Common myeloid progenitor, CD34-positive (primary cell): Measurements from ENCODE around the gene EDC3.

Experiments used
- CTCF ChIA-PET: fragments of 350-600 bp; sonication (Branson Sonifier 250); formaldehyde crosslinking; loops from one replicate; lab custom pipeline; 2021; ENCODE audit warnings: antibody characterized with exemption; lab: Charles Lee
- POLR2A ChIA-PET: fragments of 350-600 bp; sonication (Branson Sonifier 250); formaldehyde crosslinking; loops from one replicate; lab custom pipeline; 2021; ENCODE audit warnings: antibody characterized with exemption; lab: Charles Lee
- DNase-seq, 3 donors: peaks; one replicate each; pipeline versions ENCODE4 v3.0.0 to v3.0.0-alpha.2; 2013
- H3K27ac ChIP-seq, 2 experiments: 1 replicate in 1 of 2; 2 replicates in 1 of 2; pipeline ENCODE4 v1.7.0; 2013; ENCODE audit warnings: inconsistent platforms in 2 of 2, low read length in 2 of 2, mild to moderate bottlenecking in 2 of 2, low read depth in 1 of 2, moderate library complexity in 1 of 2; ENCODE audit not compliant: severe bottlenecking in 2 of 2, insufficient read depth in 1 of 2, poor library complexity in 1 of 2
- H3K27me3 ChIP-seq, 5 experiments: replicated peaks in 2 of 5; 1 replicate in 3 of 5; 2 replicates in 2 of 5; pipeline versions ENCODE4 v1.6.1 to v1.7.0; 2013; ENCODE audit warnings: low read length in 4 of 5, mild to moderate bottlenecking in 2 of 5, moderate library complexity in 2 of 5, inconsistent platforms in 1 of 5; ENCODE audit not compliant: insufficient read depth in 5 of 5, control insufficient read depth in 4 of 5
- H3K36me3 ChIP-seq, 4 experiments: 1 replicate in 2 of 4; 2 replicates in 2 of 4; pipeline versions ENCODE4 v1.6.1 to v1.7.0; 2013; ENCODE audit warnings: low read length in 3 of 4, control low read depth in 1 of 4, mild to moderate bottlenecking in 1 of 4; ENCODE audit not compliant: control insufficient read depth in 4 of 4, insufficient read depth in 4 of 4
- H3K4me1 ChIP-seq, 4 experiments: 1 replicate in 3 of 4; 2 replicates in 1 of 4; pipeline versions ENCODE4 v1.6.1 to v1.7.1; 2013; ENCODE audit warnings: low read length in 3 of 4, mild to moderate bottlenecking in 3 of 4, control low read depth in 1 of 4, inconsistent platforms in 1 of 4, moderate library complexity in 1 of 4; ENCODE audit not compliant: control insufficient read depth in 4 of 4, insufficient read depth in 4 of 4; ENCODE audit errors: control extremely low read depth in 1 of 4
- H3K4me3 ChIP-seq, 7 experiments: 1 replicate in 4 of 7; 2 replicates in 3 of 7; pipeline versions ENCODE4 v1.5.1 to v1.7.0; 2013; ENCODE audit warnings: mild to moderate bottlenecking in 7 of 7, low read length in 6 of 7, moderate library complexity in 6 of 7, inconsistent platforms in 2 of 7, low read depth in 2 of 7, control low read depth in 1 of 7; ENCODE audit not compliant: insufficient read depth in 4 of 7, control insufficient read depth in 1 of 7; ENCODE audit errors: extremely low read depth in 1 of 7
- H3K9me3 ChIP-seq, 5 experiments: 1 replicate in 4 of 5; 2 replicates in 1 of 5; pipeline versions ENCODE4 v1.6.1 to v1.7.1; 2013; ENCODE audit warnings: low read length in 4 of 5, mild to moderate bottlenecking in 2 of 5, inconsistent platforms in 1 of 5, low read depth in 1 of 5, moderate library complexity in 1 of 5; ENCODE audit not compliant: control insufficient read depth in 4 of 5, insufficient read depth in 2 of 5; ENCODE audit errors: control extremely low read depth in 1 of 5
- WGBS: methylation state at CpG from one replicate; pipeline ENCODE4 v1.1.5; 2013; ENCODE audit not compliant: insufficient coverage; 5-methylcytosine and 5-hydroxymethylcytosine counted together

EDC3 gene

GRCh38 chr15:74683758-74684157 lies 12.1 kb downstream of the EDC3 start:
- H3K27me3 ChIP-seq = no peaks in the 10 kb centered on the region
- no peak for DNase-seq
- peaks cover 3 to 20% (median 10%) of the 10 kb centered on the region in 4 experiments for H3K36me3 ChIP-seq
- H3K9me3 ChIP-seq = peaks cover 0 to 5% (median 0%) of the 10 kb centered on the region in 5 experiments
- no peak overlapping the region for H3K4me3 ChIP-seq
- no CpG with 5 or more reads among the region's 1 CpG for WGBS
- H3K4me1 ChIP-seq = no peaks in the 10 kb centered on the region
- ChIA-PET CTCF (interaction anchor here (0.7 to 2.0 kb wide), 3 partner anchors 48 to 70 kb away, joined by 3 to 4 read pairs (median 3); no protein-coding TSS in a partner anchor), POLR2A (no interaction called here)
- no peak overlapping the region for H3K27ac ChIP-seq

- CTCF ChIA-PET = interaction anchor here (1.4 to 2.0 kb wide), 3 partner anchors 47 to 86 kb away, joined by 3 to 4 read pairs (median 3); no protein-coding TSS in a partner anchor
These were observed 12.9 kb downstream of the EDC3 start for GRCh38 chr15:74682954-74683353.

DNA sequence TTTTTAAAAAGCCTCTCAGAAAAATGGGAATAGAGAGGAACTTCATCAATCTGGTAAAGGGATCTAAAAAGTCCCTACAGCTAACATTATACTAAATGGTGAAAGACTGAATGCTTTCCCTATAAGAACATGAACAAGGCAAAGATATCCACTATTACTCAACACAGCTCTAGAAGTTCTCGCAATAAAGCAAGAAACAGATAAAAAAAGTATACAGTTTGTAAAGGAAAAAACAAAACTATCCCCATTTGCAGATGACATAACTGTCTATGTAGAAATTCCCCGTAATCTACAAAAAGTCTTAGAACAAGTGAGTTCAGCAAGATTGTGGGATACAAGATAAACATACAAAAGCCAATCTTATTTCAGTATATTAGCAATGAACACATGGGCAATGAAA lies 15.4 kb downstream of the EDC3 start:
- CTCF ChIA-PET = no interaction called here
- no peak overlapping the region for H3K27ac ChIP-seq
- no peaks in the 10 kb centered on the region for H3K4me1 ChIP-seq
- peaks cover 3 to 10% (median 7%) of the 10 kb centered on the region in 4 experiments for H3K36me3 ChIP-seq
- whole genome bisulfite sequencing = no CpG with 5 or more reads among the region's 2 CpGs
- H3K9me3 ChIP-seq = peaks cover 0 to 5% (median 0%) of the 10 kb centered on the region in 5 experiments
- no peaks in the 10 kb centered on the region for H3K27me3 ChIP-seq
- POLR2A ChIA-PET = no interaction called here
- H3K4me3 ChIP-seq = no peak overlapping the region
- DNase-seq = no peak

More at GRCh38 chr15:74682954-74683353, 12.9 kb downstream of the EDC3 start:
- no peak overlapping the region for H3K27ac ChIP-seq
- DNase-seq = no peak
- H3K36me3 ChIP-seq = peaks cover 3 to 20% (median 10%) of the 10 kb centered on the region in 4 experiments
- H3K9me3 ChIP-seq = peaks cover 0 to 5% (median 0%) of the 10 kb centered on the region in 5 experiments
- H3K4me3 ChIP-seq = no peak overlapping the region
- H3K4me1 ChIP-seq = no peaks in the 10 kb centered on the region
- H3K27me3 ChIP-seq = no peaks in the 10 kb centered on the region
- POLR2A ChIA-PET = interaction anchor here (1.0 kb wide), 1 partner anchor 68 kb away, joined by 3 read pairs; no protein-coding TSS in a partner anchor
- WGBS = 93% methylated on average over 3 of the region's 3 CpGs

DNA sequence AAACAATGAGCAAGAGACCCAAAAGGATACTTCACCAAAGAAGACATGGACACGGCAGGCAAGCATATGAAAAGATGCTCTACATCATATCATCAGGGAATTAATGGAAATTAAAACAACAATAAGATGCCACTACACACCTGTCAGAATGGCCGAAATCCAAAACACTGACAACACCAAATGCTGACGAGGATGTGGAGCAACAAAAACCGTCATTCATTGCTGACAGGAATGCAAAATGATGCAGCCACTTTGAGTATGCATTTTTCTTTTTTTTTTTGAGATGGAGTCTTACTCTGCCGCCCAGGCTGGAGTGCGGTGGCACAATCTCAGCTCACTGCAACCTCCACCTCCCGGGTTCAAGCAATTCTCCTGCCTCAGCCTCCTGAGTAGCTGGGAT lies 19.0 kb downstream of the EDC3 start:
- no peak overlapping the region for H3K4me3 ChIP-seq
- no peak for DNase-seq
- H3K27ac ChIP-seq = no peak overlapping the region
- POLR2A ChIA-PET = no interaction called here
- no peaks in the 10 kb centered on the region for H3K27me3 ChIP-seq
- WGBS = 95% methylated on average over 4 of the region's 7 CpGs
- H3K36me3 ChIP-seq = peaks cover 0 to 18% (median 12%) of the 10 kb centered on the region in 4 experiments
- H3K4me1 ChIP-seq = no peaks in the 10 kb centered on the region
- no peaks in the 10 kb centered on the region for H3K9me3 ChIP-seq
- CTCF ChIA-PET = interaction anchor here (1.1 to 1.3 kb wide), 2 partner anchors 13 to 41 kb away, joined by 4 read pairs; no protein-coding TSS in a partner anchor

- H3K4me3 ChIP-seq = no peak overlapping the region
- CTCF ChIA-PET = interaction anchor here (0.5 to 1.0 kb wide), 2 partner anchors 14 to 40 kb away, joined by 3 read pairs; no protein-coding TSS in a partner anchor
- whole genome bisulfite sequencing = 83% methylated on average over 2 of the region's 3 CpGs
- no peak for DNase-seq
- no peak overlapping the region for H3K27ac ChIP-seq
- H3K4me1 ChIP-seq = no peaks in the 10 kb centered on the region
- no peaks in the 10 kb centered on the region for H3K9me3 ChIP-seq
- H3K27me3 ChIP-seq = no peaks in the 10 kb centered on the region
- H3K36me3 ChIP-seq = peaks cover 4 to 33% (median 25%) of the 10 kb centered on the region in 4 experiments
- POLR2A ChIA-PET = no interaction called here
These were observed 21.7 kb downstream of the EDC3 start for GRCh38 chr15:74674161-74674560.

DNA sequence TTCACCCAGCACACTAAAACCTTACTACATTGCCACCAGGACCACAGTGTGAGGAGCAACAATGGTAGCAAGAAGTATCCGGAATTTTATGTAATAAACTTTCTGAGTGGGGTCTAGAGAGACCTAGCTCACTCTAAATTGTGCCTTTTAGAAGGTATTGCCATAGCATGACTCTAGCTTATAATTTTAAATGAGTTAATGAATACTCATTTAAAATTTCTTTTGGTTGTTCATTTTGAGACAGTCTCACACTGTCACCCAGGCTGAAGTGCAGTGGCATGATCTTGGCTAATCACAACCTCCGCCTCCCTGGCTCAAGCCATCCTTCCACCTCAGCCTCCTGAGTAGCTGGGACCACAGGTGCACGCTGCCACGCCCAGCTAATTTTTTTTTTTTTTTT lies 26.2 kb downstream of the EDC3 start:
- 92% methylated on average over 2 of the region's 4 CpGs for WGBS
- no peak for DNase-seq
- no peaks in the 10 kb centered on the region for H3K27me3 ChIP-seq
- H3K9me3 ChIP-seq = no peaks in the 10 kb centered on the region
- H3K4me1 ChIP-seq = peaks cover 0 to 3% (median 0%) of the 10 kb centered on the region in 4 experiments
- peaks cover 9 to 40% (median 26%) of the 10 kb centered on the region in 4 experiments for H3K36me3 ChIP-seq
- ChIA-PET CTCF (interaction anchor here (0.6 to 1.5 kb wide), 5 partner anchors 15 to 101 kb away, joined by 3 to 4 read pairs (median 3); no protein-coding TSS in a partner anchor), POLR2A (interaction anchor here (0.6 kb wide), 1 partner anchor 17 kb away, joined by 5 read pairs; no protein-coding TSS in a partner anchor)
- H3K27ac ChIP-seq = no peak overlapping the region
- H3K4me3 ChIP-seq = no peak overlapping the region

GRCh38 chr15:74667975-74668374 lies 27.8 kb downstream of the EDC3 start:
- POLR2A ChIA-PET = no interaction called here
- DNase-seq = no peak
- peaks cover 0 to 13% (median 2%) of the 10 kb centered on the region in 4 experiments for H3K4me1 ChIP-seq
- H3K27ac ChIP-seq = no peak overlapping the region
- peaks cover 9 to 34% (median 20%) of the 10 kb centered on the region in 4 experiments for H3K36me3 ChIP-seq
- no peak overlapping the region for H3K4me3 ChIP-seq
- no CpG with 5 or more reads among the region's 1 CpG for WGBS
- CTCF ChIA-PET = no interaction called here
- H3K9me3 ChIP-seq = no peaks in the 10 kb centered on the region
- no peaks in the 10 kb centered on the region for H3K27me3 ChIP-seq
